Measurements from ENCODE around the gene MAN2B2. TPM values are rescaled to one million over a fixed set of nuclear protein-coding genes. Genes with fewer than 3 reads are reported as not detected.

Gene MAN2B2
- total and polyA plus RNA-seq, 7 donors, result 3.0 to 24.3 (median 18.7) TPM

DNA sequence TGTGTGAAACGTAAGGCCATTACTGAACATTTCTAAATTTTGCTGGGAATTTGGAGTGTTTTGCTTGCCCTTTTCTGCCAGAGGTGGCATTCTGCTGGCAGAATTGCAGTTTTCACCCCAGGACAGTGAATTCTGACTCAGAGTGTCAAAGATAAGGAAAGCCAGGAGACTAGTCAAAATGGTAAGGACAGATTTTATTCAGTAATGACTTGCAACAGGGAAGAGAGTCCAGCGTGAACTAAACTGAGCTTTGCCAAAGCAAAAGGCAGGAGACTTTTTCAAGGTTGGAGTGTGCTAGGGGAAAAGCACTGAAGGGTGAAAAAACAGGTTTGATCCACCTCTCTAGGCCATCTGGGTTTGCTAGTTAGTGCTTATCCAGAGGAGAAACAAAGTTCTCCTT lies 84.9 kb downstream of the MAN2B2 start:
- H3K27me3 ChIP-seq, result peaks cover 0 to 1% (median 0%) of the 10 kb centered on the region in 3 donors
- H3K4me1 ChIP-seq, result peaks cover 0 to 27% (median 20%) of the 10 kb centered on the region in 4 donors
- no peak overlapping the region for H3K4me3 ChIP-seq
- H3K9me3 ChIP-seq, result no peaks in the 10 kb centered on the region
- no peak overlapping the region for H3K27ac ChIP-seq
- TF ChIP-seq, protein P1, sequence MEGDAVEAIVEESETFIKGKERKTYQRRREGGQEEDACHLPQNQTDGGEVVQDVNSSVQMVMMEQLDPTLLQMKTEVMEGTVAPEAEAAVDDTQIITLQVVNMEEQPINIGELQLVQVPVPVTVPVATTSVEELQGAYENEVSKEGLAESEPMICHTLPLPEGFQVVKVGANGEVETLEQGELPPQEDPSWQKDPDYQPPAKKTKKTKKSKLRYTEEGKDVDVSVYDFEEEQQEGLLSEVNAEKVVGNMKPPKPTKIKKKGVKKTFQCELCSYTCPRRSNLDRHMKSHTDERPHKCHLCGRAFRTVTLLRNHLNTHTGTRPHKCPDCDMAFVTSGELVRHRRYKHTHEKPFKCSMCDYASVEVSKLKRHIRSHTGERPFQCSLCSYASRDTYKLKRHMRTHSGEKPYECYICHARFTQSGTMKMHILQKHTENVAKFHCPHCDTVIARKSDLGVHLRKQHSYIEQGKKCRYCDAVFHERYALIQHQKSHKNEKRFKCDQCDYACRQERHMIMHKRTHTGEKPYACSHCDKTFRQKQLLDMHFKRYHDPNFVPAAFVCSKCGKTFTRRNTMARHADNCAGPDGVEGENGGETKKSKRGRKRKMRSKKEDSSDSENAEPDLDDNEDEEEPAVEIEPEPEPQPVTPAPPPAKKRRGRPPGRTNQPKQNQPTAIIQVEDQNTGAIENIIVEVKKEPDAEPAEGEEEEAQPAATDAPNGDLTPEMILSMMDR (IDR thresholded peaks at IDR 0.05), result no peak
- no peak for TF ChIP-seq POLR2A (IDR thresholded peaks at IDR 0.05)
- TF ChIP-seq POLR2AphosphoS5 (IDR thresholded peaks at IDR 0.05), result no peak
- TF ChIP-seq EP300 (IDR thresholded peaks at IDR 0.05), result no peak
- intact Hi-C loops (cut with DNase I), result loop anchor here (2.0 kb wide), 1 partner anchor 19 kb away; the partner anchor contains the start of gene MRFAP1
- WGBS, 2 donors, result 71 to 91% methylated on average over 2 of the region's 2 CpGs
- no peak for DNase-seq
- no peaks in the 10 kb centered on the region for H3K36me3 ChIP-seq

DNA sequence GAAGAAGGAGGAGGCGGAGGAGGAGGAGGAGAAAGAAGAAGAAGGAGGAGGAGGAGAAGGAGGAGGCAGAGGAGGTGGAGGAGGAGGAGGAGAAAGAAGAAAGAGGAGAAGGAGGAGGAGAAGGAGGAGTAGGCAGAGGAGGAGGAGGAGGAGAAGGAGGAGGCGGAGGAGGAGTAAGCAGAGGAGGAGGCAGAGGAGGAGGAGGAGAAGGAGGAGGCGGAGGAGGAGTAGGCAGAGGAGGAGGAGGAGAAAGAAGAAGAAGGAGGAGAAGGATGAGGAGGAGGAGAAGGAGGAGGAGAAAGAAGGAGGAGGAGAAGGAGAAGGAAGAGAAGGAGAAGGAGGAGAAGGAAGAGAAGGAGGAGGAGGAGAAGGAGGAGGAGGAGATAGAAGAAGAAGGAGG lies 85.4 kb downstream of the MAN2B2 start:
- no peak for TF ChIP-seq POLR2A (IDR thresholded peaks at IDR 0.05)
- 94 to 97% methylated on average over 3 of the region's 3 CpGs for WGBS, 2 donors
- intact Hi-C loops (cut with DNase I), result no loop called here
- Histone ChIP-seq H3K9me3 (no peaks in the 10 kb centered on the region), H3K27ac (no peak overlapping the region), H3K4me3 (no peak overlapping the region), H3K27me3 (peaks cover 0 to 3% (median 0%) of the 10 kb centered on the region in 3 donors), H3K36me3 (no peaks in the 10 kb centered on the region), H3K4me1 (peaks cover 0 to 28% (median 20%) of the 10 kb centered on the region in 4 donors)
- no peak for DNase-seq

GRCh38 chr4:6662591-6662990 lies 87.6 kb downstream of the MAN2B2 start:
- Histone ChIP-seq H3K27ac (no peak overlapping the region), H3K9me3 (no peaks in the 10 kb centered on the region), H3K36me3 (no peaks in the 10 kb centered on the region), H3K27me3 (peaks cover 0 to 3% (median 0%) of the 10 kb centered on the region in 3 donors), H3K4me3 (no peak overlapping the region), H3K4me1 (peaks cover 0 to 28% (median 20%) of the 10 kb centered on the region in 4 donors)
- DNase-seq, result no peak
- 94% methylated on average over 3 of the region's 3 CpGs for WGBS, 2 donors
- intact Hi-C loops (cut with DNase I), result no loop called here
- no peak for TF ChIP-seq POLR2A (IDR thresholded peaks at IDR 0.05)
- TF ChIP-seq, protein P1 (IDR thresholded peaks at IDR 0.05), result no peak
- no peak for TF ChIP-seq POLR2AphosphoS5 (IDR thresholded peaks at IDR 0.05)
- no peak for TF ChIP-seq EP300 (IDR thresholded peaks at IDR 0.05)

DNA sequence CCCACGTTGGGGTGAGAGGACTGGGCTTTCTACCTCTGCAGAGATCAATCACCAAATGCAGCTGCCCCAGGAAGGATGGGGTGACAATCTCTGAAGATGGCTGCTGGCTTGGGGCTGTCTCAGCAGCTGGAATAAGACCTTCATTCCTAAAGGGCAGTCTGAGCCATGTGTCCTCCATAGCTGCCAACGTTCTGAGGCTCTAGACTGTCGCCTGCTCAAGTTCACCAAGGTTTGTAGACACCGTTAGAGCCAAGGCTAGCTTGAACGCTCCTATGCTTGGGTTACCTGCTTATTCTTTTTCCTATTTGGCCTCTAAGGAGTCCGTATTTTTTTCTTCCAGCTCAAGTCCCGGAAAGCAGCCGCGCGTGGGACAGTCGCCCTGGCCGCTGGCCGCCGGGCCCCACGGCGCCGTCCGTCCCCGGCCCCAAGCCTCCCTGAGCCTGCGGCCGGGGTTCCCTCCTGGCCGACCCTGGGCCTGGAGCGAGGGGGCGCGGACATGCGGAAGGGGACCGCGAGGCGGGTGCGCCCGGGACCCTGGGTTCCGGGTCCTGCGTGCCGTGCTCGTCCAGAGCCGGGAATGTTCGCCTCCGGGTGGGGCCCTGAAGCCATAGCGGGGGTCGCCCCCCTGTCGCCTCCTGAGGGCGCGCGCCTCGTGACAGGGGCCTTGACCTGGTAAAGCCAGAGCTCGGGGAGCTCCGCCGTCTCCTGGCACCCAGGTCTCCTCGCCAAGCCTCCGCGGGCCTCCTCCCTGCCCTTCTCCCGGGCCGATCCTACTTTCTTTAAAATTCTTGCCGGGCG lies 88.8 kb downstream of the MAN2B2 start:
- H3K4me3 ChIP-seq, result peak overlapping the region; percentile 27 to 51 (median 40)

DNA sequence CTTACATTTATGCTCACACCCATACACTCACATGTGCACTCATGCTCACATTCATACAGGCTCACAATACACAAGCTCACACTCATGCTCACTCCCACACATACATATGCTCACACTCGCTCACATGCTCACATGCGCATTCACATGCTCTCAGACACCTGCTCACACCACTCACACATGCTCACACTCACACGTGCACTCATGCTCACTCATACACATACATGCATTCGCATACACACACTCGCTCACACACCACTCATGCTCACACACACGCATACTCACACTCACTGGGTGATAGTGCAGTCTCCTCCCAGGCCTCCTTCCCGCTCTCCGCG lies 90.3 kb downstream of the MAN2B2 start:
- 93 to 96% methylated on average over 9 of the region's 9 CpGs for WGBS, 2 donors
- DNase-seq, result no peak
- intact Hi-C loops (cut with DNase I), result no loop called here

More for the DNA sequence above, 88.8 kb downstream of the MAN2B2 start:
- WGBS, 2 donors, result 19% methylated on average over 55 of the region's 55 CpGs
- H3K27ac ChIP-seq, result peak overlapping the region in 1 of 4 donors; percentile 10
- no peaks in the 10 kb centered on the region for H3K36me3 ChIP-seq
- H3K9me3 ChIP-seq, result no peaks in the 10 kb centered on the region
- no peak for DNase-seq
- peaks cover 0 to 3% (median 0%) of the 10 kb centered on the region in 3 donors for H3K27me3 ChIP-seq
- TF ChIP-seq POLR2AphosphoS5 (IDR thresholded peaks at IDR 0.05) (no peak), EP300 (IDR thresholded peaks at IDR 0.05) (no peak)
- intact Hi-C loops (cut with DNase I), result no loop called here
- peaks cover 0 to 21% (median 17%) of the 10 kb centered on the region in 4 donors for H3K4me1 ChIP-seq

More for the DNA sequence above, 90.3 kb downstream of the MAN2B2 start:
- H3K4me3 ChIP-seq, result no peak overlapping the region
- H3K36me3 ChIP-seq, result peaks cover 0 to 9% (median 0%) of the 10 kb centered on the region in 4 donors
- H3K27me3 ChIP-seq, result peaks cover 0 to 3% (median 0%) of the 10 kb centered on the region in 3 donors
- H3K9me3 ChIP-seq, result no peaks in the 10 kb centered on the region
- peaks cover 0 to 14% (median 13%) of the 10 kb centered on the region in 4 donors for H3K4me1 ChIP-seq
- TF ChIP-seq EP300 (IDR thresholded peaks at IDR 0.05) (no peak), POLR2AphosphoS5 (IDR thresholded peaks at IDR 0.05) (no peak), POLR2A (IDR thresholded peaks at IDR 0.05) (no peak)
- TF ChIP-seq, protein P1 (IDR thresholded peaks at IDR 0.05), result no peak
- no peak overlapping the region for H3K27ac ChIP-seq

Data from sigmoid colon (tissue), 7 donors.